HUDEP-2 (cell line): ENCODE measurements around the gene TNS3.

Experiments used
- DNase-seq, 76 experiments: peaks; one replicate each; lab custom pipeline; 2025; ENCODE audit not compliant: unreplicated experiment in 76 of 76; lab: John Stamatoyannopoulos, UW

TNS3 gene

DNA sequence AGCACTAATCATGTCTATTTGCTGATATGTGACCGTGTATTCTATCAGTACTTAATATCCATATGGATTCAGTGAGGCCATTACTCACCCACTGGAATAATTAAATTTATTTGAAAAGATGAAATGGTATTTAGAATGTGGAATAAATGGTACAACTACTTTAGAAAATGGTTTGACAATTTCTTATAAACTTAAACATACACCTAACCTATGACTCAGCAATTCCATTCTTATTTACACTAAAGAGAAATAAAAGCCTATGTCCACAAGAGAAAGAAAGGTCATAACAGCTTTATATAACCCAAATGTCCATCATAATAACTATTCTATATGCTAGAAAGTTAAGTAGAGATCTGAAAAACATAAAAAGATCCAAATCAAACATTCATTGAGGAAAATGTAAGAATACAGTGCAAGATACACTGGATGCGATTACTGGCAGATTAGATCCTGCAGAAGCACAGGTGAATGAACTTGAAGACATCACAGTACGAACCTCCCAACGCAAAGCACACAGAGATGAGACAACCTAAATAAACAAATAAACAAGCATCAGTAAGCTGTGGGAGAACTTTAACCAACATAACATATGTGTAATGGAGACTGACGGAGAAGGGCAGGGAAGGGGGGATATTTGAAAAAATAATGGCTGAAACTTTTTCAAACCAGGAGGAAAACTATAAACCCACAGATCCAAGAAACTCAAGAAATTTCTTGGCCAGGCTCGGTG is 51.9 kb downstream of the TNS3 start:
- no peak for DNase-seq

DNA sequence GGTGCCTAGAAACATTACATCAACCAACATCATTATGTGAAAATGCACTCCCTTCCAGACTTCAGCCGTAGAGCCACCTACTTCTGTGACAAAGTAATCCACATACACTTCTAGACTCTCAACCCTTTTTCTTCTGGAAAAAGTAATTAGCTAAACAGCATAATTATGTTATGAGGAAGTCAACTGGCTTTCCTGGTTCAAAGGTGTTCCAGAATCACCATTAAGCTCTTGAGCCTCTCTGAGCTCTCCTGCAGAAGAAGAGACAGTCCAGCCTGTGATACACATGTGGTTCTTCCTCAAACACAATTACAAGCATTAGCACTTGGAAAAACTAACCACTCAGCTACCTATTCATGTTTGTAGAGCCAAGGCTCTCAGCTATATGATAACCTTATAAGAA is 52.5 kb downstream of the TNS3 start:
- DNase-seq: no peak

DNA sequence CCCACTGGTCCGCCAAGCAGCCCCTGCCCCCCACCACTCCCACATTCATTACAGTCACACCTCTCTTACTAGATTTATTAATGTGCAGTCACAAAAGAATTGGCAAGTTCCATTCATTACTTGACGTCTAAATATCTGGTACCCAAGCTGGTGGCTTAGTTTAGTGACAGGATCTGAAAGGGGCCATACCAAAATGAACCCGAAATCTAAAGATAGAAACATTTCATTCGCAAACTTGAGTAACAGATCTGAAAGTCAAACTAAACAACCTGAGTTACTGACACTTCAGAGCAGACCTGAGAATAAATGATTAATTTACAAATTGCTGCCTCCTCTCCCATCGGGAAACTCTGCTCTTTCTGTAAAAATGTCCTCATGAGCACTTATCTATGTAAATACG is 53.4 kb downstream of the TNS3 start:
- no peak for DNase-seq

DNA sequence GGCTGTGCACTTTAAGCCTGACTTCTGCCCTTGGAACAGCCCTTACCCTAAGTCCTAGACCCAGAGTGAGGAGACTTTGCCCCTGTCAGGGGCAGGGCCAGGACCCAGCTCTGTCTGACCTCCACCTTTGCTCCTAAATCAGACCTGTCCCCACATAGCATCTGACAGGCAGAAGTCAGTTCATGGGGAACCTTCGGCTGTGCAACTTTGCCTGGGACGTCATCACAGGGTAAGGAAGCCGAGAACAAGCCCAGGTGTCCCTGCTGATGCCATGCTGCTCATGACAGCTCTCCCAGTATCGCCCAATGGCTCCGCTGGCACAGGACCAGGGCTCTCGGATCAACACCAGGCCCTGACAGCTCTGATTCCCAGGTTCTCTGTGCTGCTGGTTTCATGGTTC is 55.4 kb downstream of the TNS3 start:
- no peak for DNase-seq

DNA sequence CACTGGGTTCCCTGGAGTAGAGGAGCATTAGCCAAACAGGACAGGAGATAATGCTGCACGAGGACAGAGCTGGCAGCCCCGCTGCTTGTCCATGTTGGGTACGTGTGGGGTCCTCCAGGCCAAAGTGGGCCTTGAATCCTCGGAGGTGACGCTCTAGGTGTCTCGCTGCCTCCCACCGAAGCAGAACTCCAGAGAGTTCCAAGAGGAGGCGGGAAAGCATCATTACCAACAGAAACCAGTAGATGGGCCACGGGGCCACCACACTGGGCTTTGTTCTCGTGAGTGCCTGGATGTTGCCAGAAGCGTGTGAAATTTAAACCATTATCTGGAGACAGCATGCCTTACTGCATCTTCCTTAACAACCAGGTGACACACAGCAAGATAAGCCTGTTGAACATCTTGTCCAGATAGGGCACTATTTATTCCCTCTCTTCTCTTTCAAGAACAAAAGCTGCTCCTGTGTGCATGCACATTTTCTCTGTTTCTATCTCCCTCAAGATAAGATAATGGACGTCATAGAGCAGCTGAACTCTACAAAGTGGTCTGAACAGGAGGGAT is 56.8 kb downstream of the TNS3 start:
- peak in 5 of 76 experiments; percentile 7 to 52 (median 20) for DNase-seq

DNA sequence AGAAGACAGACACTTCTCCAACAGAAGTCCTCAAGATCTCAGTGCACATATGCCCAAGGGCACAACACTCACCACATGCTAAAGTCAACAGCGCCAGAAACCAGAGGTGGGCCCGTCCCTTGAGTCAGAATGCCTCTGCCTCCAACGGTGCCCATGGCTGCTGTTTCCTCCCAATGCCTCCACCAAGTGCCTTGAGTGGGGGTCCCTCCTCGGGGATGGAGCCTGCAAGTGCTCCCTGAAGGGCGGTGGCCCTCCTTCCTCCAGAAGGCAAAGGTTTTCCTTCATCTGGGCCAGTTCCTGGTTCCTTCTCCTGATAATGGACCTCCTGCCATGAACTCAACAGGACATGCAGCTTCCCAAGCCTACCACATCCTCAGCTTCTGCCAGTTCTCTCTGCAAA is 58.5 kb downstream of the TNS3 start:
- no peak for DNase-seq

DNA sequence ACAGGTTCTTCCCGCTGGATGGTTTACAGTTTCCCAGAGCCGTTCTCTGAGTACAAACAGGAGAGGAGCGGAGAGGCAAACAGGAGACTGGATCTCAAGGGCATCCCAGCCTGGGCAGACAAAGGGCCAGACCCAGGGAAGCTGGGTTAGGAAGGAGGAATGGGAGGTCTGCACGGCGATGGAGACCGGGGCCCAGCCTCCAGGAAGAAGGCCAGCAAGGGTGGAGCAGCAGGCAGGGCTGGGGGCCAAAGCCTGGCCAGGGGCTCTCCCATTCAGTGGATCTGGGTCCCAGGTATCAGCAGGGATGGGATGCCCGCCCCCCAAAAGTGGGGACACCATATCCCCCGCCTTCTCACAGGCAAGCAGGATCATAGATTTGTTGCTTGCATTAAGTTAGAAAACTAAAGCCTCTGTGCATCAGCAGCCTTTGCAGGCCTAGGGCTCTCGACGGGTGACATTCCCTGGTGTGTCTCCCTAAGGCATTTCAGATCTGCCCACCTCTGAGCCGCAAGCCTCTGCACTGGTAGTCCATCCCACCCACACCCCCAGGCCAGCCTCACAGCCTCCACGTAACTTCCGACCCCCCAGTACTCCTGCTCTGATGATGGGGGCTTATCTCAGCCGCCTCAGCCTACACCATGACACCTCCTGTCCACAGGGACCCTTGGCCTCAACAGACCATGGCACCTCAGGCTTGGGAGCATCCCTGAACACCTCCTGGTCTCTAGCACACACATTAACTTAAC is 59.9 kb downstream of the TNS3 start:
- no peak for DNase-seq

DNA sequence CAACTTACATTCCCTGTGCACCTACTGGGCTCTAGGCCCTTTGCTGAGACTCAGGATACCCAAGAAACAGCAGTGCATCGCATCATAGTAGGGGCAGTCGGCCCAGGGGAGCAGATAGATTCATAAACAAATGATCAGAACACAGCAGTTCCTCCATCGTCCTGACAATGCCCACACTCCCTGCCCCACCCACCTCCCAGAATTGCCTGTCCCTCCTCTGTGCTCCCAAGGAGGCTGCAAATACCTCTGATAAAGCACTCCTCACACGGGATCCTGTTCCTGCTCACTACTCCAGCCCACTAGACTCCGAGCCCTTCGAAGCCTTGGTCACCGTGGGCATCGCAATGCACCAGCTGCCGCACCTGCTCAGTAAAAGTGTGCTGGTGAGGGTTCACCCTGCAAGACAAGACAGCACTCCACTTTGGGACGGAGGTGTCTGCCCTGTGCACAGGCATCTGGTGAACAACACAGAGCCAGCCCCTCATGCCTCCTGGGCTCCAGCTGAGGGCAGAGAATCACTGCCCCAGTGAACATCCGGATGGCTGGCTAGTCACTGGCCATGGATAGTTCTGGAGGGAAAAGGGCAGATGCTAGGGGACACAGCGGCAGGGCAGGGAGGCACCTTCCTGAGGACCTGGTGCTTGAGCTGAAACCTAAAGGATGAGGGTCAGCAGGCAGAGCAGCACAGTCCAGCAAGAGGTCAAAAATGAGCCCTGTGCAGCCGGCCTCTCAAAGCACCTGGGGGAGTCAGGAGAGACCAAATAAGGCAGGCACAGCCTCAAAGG is 60.7 kb downstream of the TNS3 start:
- DNase-seq: no peak

DNA sequence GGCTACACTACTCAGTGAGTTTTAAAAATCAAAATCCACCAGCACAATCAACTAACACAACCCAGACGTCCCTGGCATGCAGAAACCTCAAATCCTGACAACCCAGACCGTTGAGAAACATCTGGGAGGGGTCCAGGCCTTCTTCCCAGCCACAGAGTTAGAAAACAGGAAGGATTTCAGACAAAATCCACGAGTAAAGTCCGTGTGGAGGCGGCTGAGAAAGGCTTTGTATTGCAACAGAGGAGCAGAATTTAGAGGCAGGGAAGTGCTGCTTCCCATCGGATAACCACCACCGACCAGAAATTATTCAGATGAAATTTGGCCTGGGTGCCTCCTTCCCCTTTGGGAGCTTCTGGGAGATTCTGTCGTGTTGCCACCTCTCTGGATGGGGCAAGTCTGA is 61.5 kb downstream of the TNS3 start:
- no peak for DNase-seq

DNA sequence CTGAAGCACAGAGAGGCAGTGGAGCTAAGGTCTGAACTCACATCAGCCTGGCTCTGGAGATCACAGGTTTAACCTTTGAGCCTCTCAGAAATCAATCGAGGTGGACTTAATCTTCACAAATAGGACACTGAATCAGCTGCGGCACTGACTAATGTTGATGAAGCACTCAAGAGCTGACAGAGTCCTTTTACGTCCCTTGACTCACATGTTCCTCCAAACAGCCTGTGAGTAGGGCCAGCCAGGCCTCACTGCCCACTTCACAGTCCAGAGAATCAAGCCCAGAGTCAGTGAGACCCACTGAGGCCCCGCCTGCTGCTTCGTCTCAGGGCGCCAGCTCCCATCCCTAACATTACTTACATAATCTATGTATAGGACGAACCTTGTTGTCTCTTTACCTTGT is 63.1 kb downstream of the TNS3 start:
- DNase-seq: no peak

DNA sequence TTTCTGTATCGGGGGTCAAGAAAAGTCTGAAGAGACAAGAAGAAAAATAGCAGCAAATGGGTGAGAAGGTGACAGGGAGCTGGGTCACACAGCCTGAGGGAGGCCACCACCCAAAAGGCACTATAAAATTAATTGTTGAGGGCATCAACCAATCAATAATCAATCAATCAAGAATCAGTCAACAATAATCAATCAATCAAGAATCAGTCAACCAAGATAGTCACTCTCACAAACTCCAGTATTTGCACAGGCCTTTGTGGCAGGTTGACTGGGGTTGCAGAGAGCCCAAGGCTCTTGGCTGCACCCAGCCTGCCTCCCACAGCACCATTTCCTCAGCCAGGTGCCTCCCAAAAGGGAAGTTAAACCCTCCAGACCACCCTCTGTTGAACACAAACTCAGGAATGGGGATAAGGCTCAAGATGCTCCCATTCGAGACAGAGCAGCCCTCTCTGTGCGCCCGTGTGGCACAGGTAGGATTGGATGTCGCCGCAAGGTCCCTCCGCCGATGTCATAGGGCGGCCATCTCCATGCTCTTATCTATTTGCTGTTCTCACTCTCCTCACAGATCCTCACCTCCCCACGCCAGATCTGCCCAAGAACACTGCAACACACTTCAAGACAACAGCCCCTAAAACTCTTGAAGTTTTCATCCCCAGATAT is 64.0 kb downstream of the TNS3 start:
- no peak for DNase-seq

DNA sequence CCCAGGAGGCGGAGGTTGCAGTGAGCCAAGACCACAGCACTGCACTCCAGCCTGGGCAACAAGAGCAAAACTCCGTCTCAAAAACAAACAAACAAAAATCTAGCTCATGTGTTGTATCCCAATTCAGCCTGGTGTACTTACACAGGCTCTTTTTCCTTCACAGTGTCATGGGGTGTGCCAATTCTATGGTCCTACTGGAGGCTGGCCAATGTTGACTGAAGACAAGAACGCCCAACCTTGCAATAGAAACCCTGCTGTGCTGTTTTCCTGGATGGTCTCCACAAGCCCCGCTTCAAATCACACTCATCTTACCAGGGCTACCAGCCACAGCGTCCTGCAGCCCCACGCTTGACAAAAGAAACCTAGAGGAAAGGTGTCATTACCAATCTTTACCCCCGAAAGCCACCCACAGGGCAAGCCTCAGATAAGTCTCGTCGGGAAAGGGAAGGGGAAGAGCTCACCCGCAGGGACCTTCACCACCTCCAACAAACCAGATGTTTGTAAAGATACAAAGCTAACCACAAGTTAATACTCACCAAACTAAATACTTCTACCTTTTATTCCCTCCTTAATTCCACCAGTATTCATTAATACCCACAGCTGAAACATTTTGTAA is 64.8 kb downstream of the TNS3 start:
- peak in 47 of 76 experiments; percentile 10 to 62 (median 32) for DNase-seq

DNA sequence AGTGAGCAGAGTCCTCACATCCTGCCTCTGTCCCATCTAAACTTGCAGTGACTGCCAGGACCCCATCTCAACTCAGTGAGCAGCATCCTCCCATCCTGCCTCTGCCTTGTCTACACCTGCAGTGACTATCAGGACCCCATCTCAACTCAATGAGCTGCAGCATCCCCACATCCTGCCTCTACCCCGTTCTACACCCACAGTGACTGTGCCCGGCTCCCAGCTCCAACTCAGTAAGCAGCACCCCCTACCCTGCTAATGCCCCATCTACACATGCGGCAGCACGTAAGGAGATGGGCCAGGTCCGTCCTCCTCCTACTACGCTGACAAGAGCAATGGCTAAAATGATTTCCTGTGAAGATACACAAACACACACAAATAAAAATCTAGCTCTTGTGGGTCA is 65.5 kb downstream of the TNS3 start:
- no peak for DNase-seq

DNA sequence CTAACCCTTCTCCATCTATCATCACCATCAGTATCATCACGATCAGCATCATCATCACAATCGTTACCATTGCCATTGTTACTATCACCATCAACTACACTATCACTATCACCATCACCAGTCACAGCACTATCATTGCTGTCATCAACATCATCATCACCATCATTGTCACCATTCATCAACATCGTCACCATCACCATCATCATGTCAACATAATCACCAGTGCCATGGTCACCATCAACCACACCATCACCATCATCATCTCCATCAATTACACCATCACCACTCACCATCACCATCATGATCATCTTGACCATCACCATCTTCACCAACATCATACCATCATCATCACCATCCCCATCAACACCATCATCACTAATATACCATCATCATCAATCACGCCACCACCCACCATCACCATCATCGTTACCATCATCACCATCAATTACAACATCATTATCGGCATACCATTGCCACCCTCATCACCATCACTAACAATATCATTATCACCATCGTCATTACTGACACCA is 66.5 kb downstream of the TNS3 start:
- DNase-seq: no peak

DNA sequence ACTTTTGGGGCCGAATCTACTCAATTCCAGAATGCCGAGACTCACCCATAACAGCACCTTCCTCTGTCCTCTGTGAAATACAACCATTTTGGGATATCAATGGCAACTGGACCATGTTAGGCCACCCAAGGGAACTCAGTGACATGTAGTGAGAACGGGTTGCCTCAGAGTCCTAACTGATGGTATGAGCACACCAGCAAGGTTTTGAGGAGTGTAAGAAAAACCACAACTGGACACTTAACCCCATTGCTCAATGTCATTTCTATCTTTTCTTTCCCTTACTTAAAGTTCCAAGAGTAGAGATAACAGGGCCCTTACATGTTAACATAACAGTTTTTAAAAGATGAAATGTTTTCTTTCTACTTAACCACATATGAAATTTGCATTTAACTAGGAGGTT is 67.1 kb downstream of the TNS3 start:
- DNase-seq: no peak

DNA sequence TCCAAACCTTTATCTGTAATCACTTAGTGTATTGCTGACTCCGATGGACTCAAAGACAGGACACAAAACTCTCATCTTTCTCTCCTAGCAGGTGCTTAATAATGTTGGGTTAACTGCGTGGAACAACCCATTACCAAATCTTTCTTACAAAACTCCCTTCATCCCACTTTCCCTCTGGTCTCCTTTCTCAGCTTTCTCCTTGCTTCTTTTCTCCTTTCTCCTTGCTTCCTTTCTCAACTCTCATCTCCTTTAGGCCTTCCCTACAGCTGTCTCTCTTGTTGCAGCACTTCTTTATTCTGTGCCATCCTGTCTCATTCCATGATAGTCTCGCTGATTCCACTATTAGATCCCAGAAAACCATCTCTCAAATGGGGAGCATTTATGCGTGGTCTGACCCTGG is 67.5 kb downstream of the TNS3 start:
- DNase-seq: no peak

DNA sequence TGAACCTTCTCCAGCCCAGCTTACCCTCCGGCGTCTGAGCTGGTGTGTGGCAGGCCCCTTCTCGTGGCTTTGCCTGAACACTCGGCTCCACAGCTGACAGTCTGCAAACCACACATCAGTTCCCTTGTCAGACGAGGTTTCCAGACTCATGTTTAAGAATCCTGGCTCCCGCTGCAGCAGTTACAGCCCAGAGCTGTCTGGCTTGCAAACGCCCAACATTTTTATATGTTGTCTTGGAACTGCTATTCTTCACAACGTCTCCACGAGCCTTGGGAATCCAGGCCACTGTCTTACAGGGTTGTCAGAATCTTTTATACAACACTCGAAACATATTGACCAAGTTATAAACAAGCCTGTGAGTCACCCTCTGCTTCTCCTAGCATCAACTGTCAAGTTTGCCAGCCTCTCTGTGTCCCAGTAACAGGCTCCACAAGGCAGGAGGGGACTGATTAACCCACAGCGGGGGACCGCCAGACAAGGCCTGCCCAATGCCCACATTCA is 68.1 kb downstream of the TNS3 start:
- DNase-seq: no peak

DNA sequence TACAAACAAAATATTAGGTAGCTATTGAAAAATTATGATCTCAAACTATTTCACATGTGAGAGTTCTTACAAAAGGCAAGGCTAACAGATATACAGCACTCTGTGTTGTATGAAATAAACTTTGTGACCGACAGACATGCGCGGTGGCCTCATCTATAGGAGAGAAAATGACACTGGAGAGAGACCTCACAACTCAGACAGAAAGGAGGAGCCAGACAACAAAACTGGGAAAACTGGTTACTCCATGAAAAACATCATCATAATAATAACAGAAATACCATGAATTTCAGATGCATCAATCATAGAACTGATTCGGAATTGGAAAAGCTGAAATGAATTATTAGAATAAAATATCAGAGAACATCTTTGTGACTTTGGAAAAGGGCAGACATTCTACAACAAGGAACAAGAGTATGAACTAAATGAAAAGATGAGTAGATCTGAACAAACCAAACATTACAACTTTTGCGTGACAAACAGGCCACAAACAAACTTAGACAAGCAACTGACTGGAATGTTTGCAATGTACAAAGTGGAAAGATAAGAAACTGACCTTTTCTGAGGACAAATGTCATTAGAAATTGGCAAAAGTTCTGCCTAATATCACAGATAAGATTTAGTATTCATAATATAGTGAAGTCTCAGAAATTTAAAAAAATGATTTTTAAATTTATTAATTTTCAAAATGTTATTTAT is 69.3 kb downstream of the TNS3 start:
- DNase-seq: no peak

DNA sequence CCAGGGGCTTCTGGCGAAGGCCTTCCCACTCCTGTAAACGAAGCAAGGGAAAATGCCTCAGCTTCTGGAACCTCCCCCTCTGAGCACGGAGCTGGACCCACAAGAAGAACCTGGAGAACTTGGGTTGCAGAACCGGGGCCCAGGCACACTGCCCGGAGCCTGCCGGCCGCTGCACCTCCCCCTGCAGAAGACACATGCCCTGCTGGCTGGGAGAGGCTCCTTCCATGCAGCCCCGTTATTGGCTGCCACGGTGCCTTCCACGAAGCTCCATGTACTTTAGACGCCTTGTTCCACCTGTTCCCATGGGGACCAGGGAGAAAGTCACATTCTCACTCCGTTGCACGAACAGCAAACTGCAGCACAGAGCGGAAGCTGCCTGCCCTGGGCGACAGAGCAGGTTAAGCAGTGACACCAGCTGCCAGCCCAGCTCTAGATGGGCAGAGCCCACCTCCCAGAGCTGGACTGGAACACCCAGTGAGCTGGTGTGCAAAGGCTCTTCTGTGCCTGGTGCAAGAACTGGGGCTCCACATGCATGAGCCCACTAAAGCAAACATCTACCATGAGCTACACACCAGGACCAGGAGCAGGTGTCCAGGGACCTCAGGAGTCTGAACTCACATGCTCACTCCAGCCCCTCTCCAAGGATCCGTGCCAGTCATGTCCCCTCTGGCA is 70.1 kb downstream of the TNS3 start:
- no peak for DNase-seq
